ENCODE results near the gene SLC6A18.
"Not testable (repeated sequence)": the region's sequence is repeated elsewhere in the genome, so short reads cannot be mapped to it uniquely, and the experiment has no call there.

SLC6A18 gene

DNA sequence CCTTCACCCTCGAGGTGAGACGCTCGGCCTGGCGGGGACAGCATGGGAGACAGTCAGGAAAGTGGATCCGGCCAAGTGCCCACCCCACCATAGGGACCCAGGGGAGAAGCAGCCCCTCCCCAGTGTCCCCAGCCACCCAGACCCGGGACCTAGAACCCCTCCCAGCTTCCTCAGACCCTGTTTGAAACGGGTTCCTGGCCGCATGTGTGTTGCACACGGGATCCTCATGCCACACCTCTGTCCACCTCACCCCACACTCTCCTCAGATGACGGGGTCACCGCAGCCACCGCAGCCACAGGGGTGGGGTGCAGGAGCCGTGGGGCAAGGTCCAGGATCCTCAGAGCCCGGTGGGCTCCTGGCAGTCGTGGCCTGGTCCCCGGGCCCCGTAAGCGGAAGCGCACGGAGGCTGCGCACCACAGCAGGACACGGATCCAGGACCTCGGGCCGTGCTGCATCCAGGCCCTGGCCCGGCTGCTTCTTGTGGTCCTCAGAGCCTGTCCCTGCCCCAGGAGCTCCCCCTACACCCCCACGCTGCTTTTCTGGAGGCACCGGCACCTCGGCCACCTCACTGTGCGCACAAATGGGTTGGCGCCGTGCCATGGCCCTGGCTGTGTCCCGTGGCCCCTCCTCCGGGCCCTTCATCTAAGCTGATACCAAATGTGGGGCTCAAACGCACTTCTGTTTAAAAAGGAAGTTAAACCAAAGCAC is 54.4 kb downstream of the SLC6A18 start:
- DNase-seq, result no peak

GRCh38 chr5:1280177-1281037 is 55.2 kb downstream of the SLC6A18 start:
- DNase-seq, result no peak

DNA sequence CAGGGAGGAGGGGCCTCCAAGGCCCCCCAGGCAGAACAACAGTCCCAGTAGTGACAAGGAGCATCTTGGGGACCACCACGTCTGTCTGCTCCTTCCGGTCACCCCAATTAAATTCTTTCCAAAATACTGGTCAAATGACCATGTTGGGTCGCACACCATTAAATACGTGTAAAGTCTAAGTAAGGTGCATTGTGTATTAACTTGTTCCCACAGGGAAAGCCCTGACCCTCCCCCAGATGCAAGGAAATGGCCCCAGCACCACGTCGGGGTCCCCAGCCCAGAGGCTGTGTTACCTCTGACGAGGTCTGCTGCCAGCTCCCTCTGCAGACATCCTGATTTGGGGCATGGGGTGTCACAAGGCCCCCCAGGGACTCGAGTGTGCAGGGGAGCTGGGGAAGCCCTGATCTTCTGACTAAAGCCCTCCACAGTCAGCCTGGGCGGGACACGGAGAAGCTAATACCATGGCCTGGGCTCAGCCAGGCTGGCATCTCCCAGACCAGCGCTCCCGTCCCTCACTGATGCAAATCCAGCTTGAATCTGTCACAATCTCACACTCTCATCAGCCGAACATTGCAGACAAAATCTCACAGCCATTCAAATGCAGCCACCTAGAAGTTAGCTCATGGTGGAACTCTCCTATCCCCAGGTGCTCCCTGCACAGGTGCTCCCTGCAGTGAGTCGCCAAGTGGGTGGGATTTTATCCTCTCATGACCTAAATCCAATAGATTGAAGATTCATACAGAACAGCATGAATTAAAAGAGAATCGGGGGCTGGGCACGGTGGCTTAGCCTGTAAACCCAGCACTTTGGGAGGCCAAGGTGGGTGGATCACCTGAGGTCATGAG is 56.1 kb downstream of the SLC6A18 start:
- DNase-seq, result no peak

GRCh38 chr5:1282131-1282992 is 57.2 kb downstream of the SLC6A18 start:
- no peak for DNase-seq

DNA sequence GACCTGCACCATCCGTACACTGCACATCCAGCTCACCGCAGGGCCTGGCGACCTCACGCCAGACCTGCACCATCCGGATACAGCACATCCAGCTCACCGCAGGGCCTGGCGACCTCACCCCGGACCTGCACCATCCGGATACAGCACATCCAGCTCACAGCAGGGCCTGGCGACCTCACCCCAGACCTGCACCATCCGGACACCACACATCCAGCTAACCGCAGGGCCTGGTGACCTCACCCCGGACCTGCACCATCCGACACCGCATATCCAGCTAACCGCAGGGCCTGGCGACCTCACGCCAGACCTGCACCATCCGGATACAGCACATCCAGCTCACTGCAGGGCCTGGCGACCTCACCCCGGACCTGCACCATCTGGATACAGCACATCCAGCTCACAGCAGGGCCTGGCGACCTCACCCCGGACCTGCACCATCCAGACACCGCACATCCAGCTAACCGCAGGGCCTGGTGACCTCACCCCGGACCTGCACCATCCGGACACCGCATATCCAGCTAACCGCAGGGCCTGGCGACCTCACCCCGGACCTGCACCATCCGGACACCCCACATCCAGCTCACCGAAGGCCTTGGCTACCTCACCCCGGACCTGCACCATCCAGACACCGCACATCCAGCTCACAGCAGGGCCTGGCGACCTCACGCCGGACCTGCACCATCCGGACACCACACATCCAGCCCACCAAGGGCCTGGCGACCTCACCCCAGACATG is 58.0 kb downstream of the SLC6A18 start:
- not testable (repeated sequence) for DNase-seq

- DNase-seq, result not testable (repeated sequence)
Observed at GRCh38 chr5:1283729-1284041, 58.5 kb downstream of the SLC6A18 start.

GRCh38 chr5:1284336-1284970 is 59.3 kb downstream of the SLC6A18 start:
- DNase-seq, result not testable (repeated sequence)

GRCh38 chr5:1285141-1285540 is 60.0 kb downstream of the SLC6A18 start:
- DNase-seq, result no peak

GRCh38 chr5:1285883-1286291 is 60.7 kb downstream of the SLC6A18 start:
- DNase-seq, result no peak

DNA sequence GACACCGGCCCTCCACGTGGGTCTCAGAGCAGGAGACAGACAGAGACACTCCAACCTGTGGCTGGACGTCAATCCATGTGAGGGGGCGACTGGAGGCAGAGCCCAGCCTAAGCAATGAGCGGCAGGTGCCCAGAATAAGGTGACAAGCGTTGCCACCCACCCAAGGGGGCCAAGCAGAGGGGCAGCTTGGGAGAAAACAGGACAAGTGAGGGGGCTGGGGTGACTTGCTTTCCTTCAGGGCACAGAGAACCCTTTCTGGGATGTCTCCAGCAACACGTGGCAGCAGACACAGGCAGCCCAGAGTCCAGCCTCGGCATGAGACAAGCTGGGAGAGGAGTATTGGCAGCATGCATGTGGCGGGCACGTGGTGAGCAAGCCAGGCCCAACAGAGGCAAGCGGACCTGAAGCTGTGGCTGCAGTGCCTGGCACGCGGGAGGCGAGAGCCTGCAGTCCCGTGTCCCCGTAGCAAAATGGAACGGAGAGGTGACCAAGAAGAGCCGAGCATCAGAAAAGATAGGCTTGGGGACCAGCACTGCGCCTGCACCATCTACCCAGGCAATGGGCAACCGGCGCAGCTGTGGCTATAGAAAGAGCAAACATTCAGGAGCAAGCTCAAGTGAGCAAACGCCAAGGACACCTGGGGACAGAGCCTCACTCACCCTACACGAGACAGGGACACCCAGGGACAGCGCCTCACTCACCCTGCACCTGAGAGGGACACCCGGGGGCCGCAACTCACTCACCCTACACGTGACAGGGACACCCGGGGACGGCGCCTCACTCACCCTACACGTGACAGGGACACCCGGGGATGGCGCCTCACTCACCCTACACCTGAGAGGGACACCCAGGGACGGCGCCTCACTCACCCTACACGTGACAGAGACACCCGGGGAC is 63.5 kb downstream of the SLC6A18 start:
- DNase-seq, result no peak

DNA sequence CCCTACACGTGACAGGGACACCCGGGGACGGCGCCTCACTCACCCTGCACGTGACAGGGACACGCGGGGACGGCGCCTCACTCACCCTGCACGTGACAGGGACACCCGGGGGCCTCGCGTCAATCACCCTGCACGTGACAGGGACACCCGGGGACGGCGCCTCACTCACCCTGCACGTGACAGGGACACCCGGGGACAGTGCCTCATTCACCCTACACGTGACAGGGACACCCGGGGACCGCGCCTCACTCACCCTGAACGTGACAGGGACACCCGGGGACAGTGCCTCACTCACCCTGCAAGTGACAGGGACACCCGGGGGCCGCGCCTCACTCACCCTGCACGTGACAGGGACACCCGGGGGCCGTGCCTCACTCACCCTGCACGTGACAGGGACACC is 64.4 kb downstream of the SLC6A18 start:
- not testable (repeated sequence) for DNase-seq

DNA sequence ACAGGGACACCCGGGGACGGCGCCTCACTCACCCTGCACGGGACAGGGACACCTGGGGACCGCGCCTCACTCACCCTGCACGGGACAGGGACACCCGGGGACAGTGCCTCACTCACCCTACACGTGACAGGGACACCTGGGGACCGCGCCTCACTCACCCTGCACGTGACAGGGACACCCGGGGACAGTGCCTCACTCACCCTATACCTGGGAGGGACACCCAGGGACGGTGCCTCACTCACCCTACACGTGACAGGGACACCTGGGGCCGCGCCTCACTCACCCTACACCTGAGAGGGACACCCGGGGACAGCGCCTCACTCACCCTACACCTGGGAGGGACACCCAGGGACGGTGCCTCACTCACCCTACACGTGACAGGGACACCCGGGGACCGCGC is 65.8 kb downstream of the SLC6A18 start:
- DNase-seq, result not testable (repeated sequence)

DNA sequence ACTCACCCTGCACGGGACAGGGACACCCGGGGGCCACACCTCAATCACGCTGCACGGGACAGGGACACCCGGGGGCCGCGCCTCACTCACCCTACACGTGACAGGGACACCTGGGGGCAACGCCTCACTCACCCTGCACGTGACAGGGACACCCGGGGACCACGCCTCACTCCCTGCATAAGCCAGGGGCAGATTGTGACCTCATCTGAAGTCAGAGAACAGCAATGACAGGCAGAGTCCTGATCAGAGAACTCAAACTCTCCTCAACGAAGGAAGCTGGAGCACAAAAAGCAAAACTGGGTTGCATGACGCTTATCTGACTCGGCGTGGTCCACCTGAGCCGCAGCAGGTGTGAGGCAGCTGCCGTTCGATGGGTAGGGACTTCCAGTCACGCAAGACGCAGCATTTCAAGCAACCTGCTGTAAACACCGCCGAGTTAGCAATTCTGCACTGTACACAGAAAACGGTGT is 66.5 kb downstream of the SLC6A18 start:
- DNase-seq, result no peak

DNA sequence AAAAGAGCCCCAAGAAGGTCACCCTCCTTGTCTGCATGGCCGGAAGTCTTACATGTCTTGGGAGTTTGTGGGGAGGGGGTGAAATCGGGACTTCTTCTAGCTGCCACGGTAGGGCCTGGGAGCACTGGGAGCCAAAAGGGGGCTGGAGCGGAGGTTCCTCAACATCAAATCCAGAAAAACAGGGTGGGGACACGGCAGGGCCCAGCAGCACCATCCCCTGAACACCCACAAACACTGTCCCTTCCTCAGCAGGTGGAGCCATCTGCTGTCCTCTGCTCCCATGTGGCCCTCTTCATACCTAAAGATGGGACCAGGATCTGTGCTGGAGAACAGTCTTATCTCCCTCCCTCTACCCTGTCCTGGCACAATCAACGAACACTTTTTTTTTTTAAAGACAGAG is 67.0 kb downstream of the SLC6A18 start:
- no peak for DNase-seq

DNA sequence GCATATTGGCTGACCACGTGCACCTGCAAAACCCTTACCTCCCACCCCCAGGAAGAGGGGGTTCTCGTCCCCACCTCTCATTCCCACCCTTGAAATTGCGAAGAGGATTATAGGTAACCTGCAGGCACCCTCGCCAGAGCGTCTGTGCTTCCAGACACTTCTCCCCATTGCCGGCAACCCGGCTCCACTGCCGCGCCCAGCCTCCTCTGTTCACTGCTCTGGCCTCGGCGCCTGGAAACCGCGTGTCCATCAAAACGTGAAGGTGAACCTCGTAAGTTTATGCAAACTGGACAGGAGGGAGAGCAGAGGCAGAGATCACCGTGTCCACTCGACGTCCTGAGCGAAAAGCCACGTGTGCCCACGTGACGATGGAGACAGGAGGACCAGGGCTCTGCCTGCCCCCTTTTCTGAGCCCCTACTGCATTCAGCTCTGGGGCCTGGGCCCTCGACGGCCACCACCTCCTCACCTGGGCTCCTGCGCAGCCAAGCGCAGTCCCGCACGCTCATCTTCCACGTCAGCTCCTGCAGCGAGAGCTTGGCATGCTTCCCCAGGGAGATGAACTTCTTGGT is 67.8 kb downstream of the SLC6A18 start:
- no peak for DNase-seq

DNA sequence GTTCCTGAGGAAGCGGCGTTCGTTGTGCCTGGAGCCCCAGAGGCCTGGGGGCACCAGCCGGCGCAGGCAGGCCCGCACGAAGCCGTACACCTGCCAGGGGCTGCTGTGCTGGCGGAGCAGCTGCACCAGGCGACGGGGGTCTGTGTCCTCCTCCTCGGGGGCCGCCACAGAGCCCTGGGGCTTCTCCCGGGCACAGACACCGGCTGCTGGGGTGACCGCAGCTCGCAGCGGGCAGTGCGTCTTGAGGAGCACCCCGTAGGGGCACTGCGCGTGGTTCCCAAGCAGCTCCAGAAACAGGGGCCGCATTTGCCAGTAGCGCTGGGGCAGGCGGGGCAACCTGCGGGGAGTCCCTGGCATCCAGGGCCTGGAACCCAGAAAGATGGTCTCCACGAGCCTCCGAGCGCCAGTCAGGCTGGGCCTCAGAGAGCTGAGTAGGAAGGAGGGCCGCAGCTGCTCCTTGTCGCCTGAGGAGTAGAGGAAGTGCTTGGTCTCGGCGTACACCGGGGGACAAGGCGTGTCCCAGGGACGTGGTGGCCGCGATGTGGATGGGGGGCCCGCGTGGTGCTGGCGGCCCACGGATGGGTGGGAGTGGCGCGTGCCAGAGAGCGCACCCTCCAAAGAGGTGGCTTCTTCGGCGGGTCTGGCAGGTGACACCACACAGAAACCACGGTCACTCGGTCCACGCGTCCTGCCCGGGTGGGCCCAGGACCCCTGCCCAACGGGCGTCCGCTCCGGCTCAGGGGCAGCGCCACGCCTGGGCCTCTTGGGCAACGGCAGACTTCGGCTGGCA is 68.4 kb downstream of the SLC6A18 start:
- no peak for DNase-seq

GRCh38 chr5:1294206-1294834 is 69.1 kb downstream of the SLC6A18 start:
- no peak for DNase-seq

All from KG1 (cell line).